ENCODE results near the gene C17orf107. TPM values are rescaled to one million over a fixed set of nuclear protein-coding genes. Genes with fewer than 3 reads are reported as not detected.

Gene C17orf107
- total RNA-seq, 1 donor, result 4.0 TPM

DNA sequence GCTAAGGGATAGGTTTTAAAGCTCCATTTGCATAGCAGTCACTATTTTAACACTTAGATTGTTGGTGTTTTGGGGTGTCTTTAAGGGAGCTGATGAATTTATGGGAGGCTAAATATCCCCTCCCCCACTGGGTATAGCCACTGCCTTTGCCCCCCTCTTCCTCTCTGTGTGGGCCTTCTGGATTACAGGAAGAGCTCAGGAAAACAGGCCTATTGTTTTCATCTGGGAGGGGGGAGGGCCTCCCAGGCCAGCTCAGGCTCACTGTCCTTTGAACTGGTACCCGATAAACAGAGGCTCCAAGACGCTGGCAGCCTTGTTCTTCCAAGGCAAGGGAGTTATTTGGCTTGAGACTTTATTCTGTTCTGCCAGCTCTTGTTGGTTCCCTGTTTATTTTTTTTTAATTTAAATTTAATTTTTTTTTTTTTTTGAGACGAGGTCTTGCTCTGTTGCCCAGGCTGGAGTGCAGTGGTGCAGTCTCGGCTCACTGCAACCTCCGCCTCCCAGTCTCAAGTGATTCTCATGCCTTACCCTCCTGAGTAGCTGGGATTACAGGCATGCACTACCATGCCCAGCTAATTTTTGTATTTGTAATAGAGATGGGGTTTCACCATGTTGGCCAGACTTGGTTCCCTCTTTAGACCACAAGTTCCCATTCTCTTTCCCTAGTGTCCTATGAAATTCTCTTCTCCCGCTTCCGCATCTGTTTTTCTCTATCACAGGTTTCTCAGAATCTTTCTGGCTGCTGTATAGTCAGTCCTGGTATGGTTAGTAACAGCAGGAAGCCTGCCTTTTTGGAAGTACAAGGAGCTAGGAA lies 41.1 kb upstream of the C17orf107 start:
- H4K20me1 ChIP-seq (ENCODE audit: insufficient read depth, low read length), result peaks cover 26% of the 10 kb centered on the region
- no peak overlapping the region for H3K4me3 ChIP-seq (ENCODE audit: insufficient read depth, low read length)

DNA sequence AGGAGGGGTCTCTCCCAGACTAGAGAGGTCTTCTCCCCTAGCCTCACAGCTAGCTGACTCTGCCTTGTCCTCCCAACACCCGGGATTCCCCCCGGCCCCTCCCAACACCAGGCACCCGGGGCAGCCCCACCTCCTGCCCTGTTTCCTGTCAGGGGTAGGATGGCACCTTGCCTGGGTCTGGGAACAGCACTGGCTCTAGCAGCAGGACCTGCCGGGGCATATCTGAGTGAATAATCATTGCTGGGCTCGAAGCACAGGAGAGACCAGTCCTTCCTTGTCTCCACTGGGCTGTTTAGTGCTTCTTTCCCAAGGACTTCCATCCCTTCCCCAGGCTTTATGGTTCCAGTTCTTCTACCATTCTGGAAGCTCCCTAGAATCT lies 40.5 kb upstream of the C17orf107 start:
- Histone ChIP-seq H3K27ac (ENCODE audit: low read depth, low read length) (no peak overlapping the region), H4K20me1 (ENCODE audit: insufficient read depth, low read length) (peaks cover 21% of the 10 kb centered on the region), H2AFZ (ENCODE audit: low read length) (no peak overlapping the region), H3K79me2 (ENCODE audit: insufficient read depth, low read length) (peaks cover 51% of the 10 kb centered on the region), H3K4me2 (ENCODE audit: insufficient read depth, low read length) (no peak overlapping the region), H3K9me3 (ENCODE audit: low read depth, low read length) (no peaks in the 10 kb centered on the region), H3K36me3 (ENCODE audit: insufficient read depth, low read length) (peaks cover 5% of the 10 kb centered on the region), H3K4me3 (ENCODE audit: insufficient read depth, low read length) (no peak overlapping the region), H3K27me3 (ENCODE audit: insufficient read depth, low read length) (no peaks in the 10 kb centered on the region), H3K4me1 (ENCODE audit: insufficient read depth, low read length) (peaks cover 7% of the 10 kb centered on the region)
- TF ChIP-seq, protein P1, sequence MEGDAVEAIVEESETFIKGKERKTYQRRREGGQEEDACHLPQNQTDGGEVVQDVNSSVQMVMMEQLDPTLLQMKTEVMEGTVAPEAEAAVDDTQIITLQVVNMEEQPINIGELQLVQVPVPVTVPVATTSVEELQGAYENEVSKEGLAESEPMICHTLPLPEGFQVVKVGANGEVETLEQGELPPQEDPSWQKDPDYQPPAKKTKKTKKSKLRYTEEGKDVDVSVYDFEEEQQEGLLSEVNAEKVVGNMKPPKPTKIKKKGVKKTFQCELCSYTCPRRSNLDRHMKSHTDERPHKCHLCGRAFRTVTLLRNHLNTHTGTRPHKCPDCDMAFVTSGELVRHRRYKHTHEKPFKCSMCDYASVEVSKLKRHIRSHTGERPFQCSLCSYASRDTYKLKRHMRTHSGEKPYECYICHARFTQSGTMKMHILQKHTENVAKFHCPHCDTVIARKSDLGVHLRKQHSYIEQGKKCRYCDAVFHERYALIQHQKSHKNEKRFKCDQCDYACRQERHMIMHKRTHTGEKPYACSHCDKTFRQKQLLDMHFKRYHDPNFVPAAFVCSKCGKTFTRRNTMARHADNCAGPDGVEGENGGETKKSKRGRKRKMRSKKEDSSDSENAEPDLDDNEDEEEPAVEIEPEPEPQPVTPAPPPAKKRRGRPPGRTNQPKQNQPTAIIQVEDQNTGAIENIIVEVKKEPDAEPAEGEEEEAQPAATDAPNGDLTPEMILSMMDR (IDR thresholded peaks at IDR 0.05; ENCODE audit: extremely low read depth, low read depth, low read length), result no peak
- peak; percentile 72 for DNase-seq (ENCODE audit: insufficient read length, low spot score, missing footprints)

More for the DNA sequence above, 41.1 kb upstream of the C17orf107 start:
- no peaks in the 10 kb centered on the region for H3K27me3 ChIP-seq (ENCODE audit: insufficient read depth, low read length)
- no peak overlapping the region for H2AFZ ChIP-seq (ENCODE audit: low read length)
- peaks cover 7% of the 10 kb centered on the region for H3K4me1 ChIP-seq (ENCODE audit: insufficient read depth, low read length)
- H3K79me2 ChIP-seq (ENCODE audit: insufficient read depth, low read length), result peaks cover 56% of the 10 kb centered on the region
- no peak overlapping the region for H3K27ac ChIP-seq (ENCODE audit: low read depth, low read length)
- TF ChIP-seq, protein P1 (IDR thresholded peaks at IDR 0.05; ENCODE audit: extremely low read depth, low read depth, low read length), result no peak
- no peaks in the 10 kb centered on the region for H3K9me3 ChIP-seq (ENCODE audit: low read depth, low read length)
- DNase-seq (ENCODE audit: insufficient read length, low spot score, missing footprints), result peak; percentile 55
- H3K36me3 ChIP-seq (ENCODE audit: insufficient read depth, low read length), result peaks cover 5% of the 10 kb centered on the region
- H3K4me2 ChIP-seq (ENCODE audit: insufficient read depth, low read length), result no peak overlapping the region

DNA sequence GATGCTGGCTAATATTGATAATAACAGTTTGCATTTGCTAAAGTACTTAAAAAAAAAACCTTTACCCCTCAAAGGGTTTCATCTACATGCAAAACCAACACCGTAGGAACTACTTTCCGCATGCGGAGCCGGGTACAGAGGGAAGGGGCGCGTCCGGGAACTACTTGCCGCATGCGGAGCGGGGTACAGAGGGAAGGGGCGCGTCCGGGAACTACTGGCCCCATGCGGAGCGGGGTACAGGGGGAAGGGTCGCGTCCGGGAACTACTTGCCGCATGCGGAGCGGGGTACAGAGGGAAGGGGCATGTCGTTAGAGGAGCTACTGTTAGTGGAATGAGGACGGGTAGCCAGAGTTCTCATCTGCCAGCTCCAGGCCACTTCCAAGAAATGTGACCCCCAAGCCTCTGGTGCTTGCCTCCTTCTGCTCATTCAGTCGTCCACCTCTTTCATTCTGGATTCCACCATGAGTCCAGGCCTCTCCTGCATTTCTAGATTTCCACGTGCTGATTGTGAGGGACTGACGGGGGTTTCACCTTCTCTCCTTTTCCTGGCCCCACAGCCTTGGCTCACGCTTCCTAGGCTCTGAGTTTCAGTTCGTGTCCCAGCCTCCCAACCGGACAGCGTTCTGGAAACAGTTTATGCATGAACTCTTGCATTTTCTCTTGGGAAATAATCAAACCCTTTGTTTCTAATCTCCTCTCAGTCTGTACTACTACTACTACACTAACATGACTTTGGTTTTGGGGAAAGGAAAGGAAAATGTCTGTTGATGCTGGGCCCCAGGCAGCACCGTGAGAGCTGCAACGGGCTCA lies 39.3 kb upstream of the C17orf107 start:
- Histone ChIP-seq H3K4me2 (ENCODE audit: insufficient read depth, low read length) (no peak overlapping the region), H3K4me3 (ENCODE audit: insufficient read depth, low read length) (no peak overlapping the region), H3K79me2 (ENCODE audit: insufficient read depth, low read length) (peaks cover 47% of the 10 kb centered on the region), H3K36me3 (ENCODE audit: insufficient read depth, low read length) (peaks cover 5% of the 10 kb centered on the region), H3K9me3 (ENCODE audit: low read depth, low read length) (no peaks in the 10 kb centered on the region), H3K27me3 (ENCODE audit: insufficient read depth, low read length) (no peaks in the 10 kb centered on the region), H3K27ac (ENCODE audit: low read depth, low read length) (no peak overlapping the region), H4K20me1 (ENCODE audit: insufficient read depth, low read length) (peaks cover 16% of the 10 kb centered on the region), H3K4me1 (ENCODE audit: insufficient read depth, low read length) (peaks cover 7% of the 10 kb centered on the region), H2AFZ (ENCODE audit: low read length) (no peak overlapping the region)
- TF ChIP-seq, protein P1 (IDR thresholded peaks at IDR 0.05; ENCODE audit: extremely low read depth, low read depth, low read length), result no peak
- no peak for DNase-seq (ENCODE audit: insufficient read length, low spot score, missing footprints)

DNA sequence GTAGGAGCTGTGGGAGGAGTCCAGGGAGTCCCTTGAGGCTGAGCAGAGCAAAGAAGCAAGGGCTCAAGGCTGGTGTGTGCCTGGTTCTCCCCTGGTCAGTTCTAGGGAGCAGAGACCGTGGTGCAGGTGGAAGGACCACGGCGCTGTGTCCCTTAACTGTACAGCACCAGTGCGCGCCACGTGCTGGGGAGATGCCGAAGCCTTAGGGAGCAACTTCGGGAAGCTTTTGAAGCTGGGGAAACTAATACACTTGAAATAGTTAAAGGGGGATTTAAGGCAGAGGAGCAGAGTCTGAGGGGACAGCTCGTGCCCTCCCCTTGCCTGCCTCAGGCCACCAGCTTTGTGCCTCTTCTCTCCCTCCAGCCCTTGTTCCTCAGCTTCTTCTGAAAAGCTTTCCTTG lies 38.7 kb upstream of the C17orf107 start:
- Histone ChIP-seq H3K4me1 (ENCODE audit: insufficient read depth, low read length) (peaks cover 7% of the 10 kb centered on the region), H3K36me3 (ENCODE audit: insufficient read depth, low read length) (peaks cover 5% of the 10 kb centered on the region), H4K20me1 (ENCODE audit: insufficient read depth, low read length) (peaks cover 16% of the 10 kb centered on the region), H2AFZ (ENCODE audit: low read length) (no peak overlapping the region), H3K27ac (ENCODE audit: low read depth, low read length) (no peak overlapping the region), H3K27me3 (ENCODE audit: insufficient read depth, low read length) (no peaks in the 10 kb centered on the region), H3K4me2 (ENCODE audit: insufficient read depth, low read length) (no peak overlapping the region), H3K9me3 (ENCODE audit: low read depth, low read length) (no peaks in the 10 kb centered on the region), H3K4me3 (ENCODE audit: insufficient read depth, low read length) (no peak overlapping the region), H3K79me2 (ENCODE audit: insufficient read depth, low read length) (peaks cover 47% of the 10 kb centered on the region)
- DNase-seq (ENCODE audit: insufficient read length, low spot score, missing footprints), result no peak
- TF ChIP-seq, protein P1 (IDR thresholded peaks at IDR 0.05; ENCODE audit: extremely low read depth, low read depth, low read length), result no peak
